H1 (cell line): Measurements from ENCODE around the gene TAC4.

ENCODE experiments used
- CHD1 ChIP-seq: IDR thresholded peaks from 2 replicates; pipeline ENCODE4 v1.6.1; 2012; ENCODE audit warnings: low read depth, low read length, improper control_type of control experiment
- POLR2A ChIP-seq, 2 experiments: IDR thresholded peaks; 1 replicate in 1 of 2; 2 replicates in 1 of 2; pipeline ENCODE4 v1.6.1; 2011; ENCODE audit warnings: low read depth in 2 of 2, low read length in 2 of 2, mild to moderate bottlenecking in 2 of 2; ENCODE audit errors: control extremely low read depth in 1 of 2
- TF ChIP-seq, protein P1 (sequence below): IDR thresholded peaks from 2 replicates; pipeline ENCODE4 v1.6.1; 2011; ENCODE audit warnings: low read length, improper control_type of control experiment
- TF ChIP-seq, protein P2 (sequence below), 3 experiments: IDR thresholded peaks; 1 replicate in 2 of 3; 2 replicates in 1 of 3; pipeline versions ENCODE4 v1.5.1 to v1.6.1; 2011; ENCODE audit warnings: low read length in 3 of 3, mild to moderate bottlenecking in 3 of 3, inconsistent platforms in 2 of 3, low read depth in 1 of 3, moderate library complexity in 1 of 3; ENCODE audit not compliant: insufficient read depth in 1 of 3; ENCODE audit errors: control extremely low read depth in 1 of 3

DNA sequence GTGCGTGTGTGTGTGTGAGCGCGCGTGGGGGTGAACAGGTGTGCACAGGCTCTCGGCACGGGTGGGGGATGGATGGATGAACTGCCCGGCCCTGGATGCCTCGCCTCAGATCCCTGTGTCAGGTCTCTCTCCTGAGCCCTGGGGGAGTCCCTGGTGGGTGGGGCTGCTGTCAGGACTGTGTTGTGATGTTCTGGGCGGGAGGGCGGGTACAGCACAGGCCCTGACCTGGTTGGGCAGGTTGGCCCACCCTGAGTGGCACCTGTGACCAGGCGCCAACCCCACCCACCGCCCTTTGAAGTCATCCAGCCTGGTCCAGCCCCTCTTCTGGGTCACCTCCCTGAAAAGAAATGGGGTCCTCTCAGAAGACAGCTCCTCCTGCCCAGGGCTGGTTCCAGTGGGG, 41.6 kb upstream of the TAC4 start:
- TF ChIP-seq, protein P1, sequence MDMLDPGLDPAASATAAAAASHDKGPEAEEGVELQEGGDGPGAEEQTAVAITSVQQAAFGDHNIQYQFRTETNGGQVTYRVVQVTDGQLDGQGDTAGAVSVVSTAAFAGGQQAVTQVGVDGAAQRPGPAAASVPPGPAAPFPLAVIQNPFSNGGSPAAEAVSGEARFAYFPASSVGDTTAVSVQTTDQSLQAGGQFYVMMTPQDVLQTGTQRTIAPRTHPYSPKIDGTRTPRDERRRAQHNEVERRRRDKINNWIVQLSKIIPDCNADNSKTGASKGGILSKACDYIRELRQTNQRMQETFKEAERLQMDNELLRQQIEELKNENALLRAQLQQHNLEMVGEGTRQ: no peak
- TF ChIP-seq, protein P2, sequence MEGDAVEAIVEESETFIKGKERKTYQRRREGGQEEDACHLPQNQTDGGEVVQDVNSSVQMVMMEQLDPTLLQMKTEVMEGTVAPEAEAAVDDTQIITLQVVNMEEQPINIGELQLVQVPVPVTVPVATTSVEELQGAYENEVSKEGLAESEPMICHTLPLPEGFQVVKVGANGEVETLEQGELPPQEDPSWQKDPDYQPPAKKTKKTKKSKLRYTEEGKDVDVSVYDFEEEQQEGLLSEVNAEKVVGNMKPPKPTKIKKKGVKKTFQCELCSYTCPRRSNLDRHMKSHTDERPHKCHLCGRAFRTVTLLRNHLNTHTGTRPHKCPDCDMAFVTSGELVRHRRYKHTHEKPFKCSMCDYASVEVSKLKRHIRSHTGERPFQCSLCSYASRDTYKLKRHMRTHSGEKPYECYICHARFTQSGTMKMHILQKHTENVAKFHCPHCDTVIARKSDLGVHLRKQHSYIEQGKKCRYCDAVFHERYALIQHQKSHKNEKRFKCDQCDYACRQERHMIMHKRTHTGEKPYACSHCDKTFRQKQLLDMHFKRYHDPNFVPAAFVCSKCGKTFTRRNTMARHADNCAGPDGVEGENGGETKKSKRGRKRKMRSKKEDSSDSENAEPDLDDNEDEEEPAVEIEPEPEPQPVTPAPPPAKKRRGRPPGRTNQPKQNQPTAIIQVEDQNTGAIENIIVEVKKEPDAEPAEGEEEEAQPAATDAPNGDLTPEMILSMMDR (IDR thresholded peaks at IDR 0.05; ENCODE audit: control extremely low read depth in 1 of 3, insufficient read depth in 1 of 3, low read depth in 1 of 3, low read length in 3 of 3): no peak
- no peak for TF ChIP-seq CHD1
- TF ChIP-seq POLR2A (IDR thresholded peaks at IDR 0.05; ENCODE audit: control extremely low read depth in 1 of 2, low read depth in 2 of 2, low read length in 2 of 2): no peak
